Midbrain (tissue), 1 donor: ENCODE data around the gene ADGRD1.
A peak's percentile ranks its signal among the peaks of the same experiment; 100 is the strongest.
"Not testable (repeated sequence)": the region's sequence is repeated elsewhere in the genome, so short reads cannot be mapped to it uniquely, and the experiment has no call there.

Experiments used
- DNase-seq: peaks from one replicate; lab custom pipeline; 2025; lab: John Stamatoyannopoulos, UW

ADGRD1 gene

DNA sequence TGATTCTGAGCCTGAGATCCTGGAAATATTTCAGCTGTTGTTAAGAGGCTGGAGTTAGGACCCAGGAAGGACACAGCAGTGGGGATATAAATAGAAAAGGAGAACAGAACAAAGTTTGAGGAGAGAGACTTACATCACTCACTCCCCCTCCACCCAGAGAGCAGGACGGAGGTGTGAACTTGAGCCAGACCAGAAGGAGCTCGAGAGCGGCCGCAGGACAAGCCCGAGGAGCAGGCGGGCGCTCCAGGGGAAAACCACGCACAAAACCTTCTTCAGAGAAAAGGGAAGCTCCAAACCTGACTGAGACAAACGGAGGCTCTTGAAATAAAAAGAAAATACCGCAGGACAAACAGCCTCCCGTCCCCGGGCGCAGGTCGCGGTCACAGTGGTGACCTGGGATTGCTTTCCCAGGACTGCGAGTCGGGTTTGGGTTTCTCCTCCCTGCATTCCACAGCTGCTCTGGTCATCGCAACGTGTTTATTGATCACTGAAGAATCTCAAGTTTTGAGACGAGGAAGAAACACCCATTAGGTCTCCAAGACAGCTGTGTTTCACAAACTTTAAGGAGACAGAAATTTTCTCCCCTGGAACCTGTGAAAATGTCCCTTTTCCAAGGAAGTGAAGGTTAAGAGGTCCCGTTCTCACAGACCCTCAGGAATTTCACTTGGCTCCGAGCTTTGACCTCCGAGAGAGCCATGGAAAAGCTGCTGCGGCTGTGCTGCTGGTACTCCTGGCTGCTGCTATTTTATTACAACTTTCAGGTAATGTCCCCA is at the start of gene ADGRD1:
TSS of gene ADGRD1 (plus strand) at position 137 of the 773 bp plus-strand sequence. CDS start at position 696, 559 bp downstream.
- peak; percentile 20 for DNase-seq

DNA sequence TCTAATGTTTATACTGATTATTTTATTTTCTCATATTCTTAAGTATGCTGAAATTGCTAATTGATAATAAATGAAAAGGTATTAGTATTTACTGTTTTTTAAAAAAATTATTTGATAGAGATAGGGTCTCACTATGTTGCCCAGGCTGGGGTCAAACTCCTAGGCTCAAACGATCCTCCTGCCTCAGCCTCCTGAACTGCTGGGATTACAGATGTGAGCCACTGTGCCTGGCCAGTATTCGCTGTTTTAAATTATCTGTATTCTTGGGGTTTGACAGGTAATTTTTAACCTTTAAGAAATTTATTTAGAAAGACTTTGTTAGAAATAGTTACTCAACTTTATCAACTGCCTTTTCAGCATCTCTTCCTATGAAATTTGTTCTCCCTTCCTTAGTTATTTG is 49.6 kb upstream of the ADGRD1 start:
- no peak for DNase-seq

DNA sequence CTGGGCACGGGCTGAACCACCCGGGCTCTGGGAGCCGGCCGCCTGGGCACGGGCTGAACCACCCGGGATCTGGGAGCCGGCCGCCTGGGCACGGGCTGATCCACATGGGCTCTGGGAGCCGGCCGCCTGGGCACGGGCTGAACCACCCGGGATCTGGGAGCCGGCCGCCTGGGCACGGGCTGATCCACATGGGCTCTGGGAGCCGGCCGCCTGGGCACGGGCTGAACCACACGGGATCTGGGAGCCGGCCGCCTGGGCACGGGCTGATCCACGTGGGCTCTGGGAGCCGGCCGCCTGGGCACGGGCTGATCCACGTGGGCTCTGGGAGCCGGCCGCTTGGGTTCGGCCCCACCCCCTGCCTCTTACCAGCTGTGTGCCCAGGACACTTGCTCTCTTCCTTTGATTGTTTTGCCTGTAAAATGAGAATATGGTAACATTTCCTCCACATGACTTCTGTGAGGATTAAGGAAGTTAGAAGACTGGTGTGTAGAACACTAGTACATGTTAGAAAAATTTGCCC is 48.7 kb upstream of the ADGRD1 start:
- not testable (repeated sequence) for DNase-seq

DNA sequence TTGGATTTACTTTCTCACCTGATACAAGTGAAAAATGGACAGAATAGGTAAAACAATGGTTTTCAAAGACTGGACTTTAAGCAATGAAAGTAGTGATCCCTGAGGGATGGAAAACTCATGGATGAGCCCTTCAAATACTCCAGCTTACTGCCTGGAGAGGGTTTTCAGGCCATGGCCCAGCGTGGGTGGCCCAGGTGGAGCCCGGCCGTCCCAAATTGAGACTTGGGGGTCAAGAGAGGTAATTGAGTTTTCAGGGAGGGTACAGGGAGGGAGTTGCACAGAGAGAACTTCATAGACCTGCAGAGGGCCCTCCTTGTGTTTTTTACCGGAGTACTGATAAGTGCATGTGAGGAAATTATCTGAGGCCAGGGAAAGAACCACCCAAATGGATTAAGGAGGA is 44.6 kb upstream of the ADGRD1 start:
- DNase-seq = no peak

DNA sequence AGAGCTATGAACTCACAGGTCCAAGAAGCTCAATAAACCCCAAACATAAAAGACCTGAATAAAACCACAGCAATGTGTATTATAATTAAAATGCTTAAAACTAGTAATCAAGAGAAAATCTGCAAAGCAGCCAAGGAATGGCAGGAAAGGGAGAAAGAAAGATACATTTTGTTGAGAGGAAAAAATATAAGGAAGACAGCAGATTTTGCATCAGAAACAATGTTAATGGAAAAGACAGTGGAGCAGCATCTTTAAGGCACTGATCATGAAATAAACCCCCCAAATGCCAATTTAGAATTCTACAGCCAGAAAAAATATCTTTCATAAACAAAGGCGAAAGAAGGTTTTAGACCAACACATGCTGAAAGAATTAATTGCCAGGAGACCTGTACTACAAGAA is 42.5 kb upstream of the ADGRD1 start:
- DNase-seq = no peak

DNA sequence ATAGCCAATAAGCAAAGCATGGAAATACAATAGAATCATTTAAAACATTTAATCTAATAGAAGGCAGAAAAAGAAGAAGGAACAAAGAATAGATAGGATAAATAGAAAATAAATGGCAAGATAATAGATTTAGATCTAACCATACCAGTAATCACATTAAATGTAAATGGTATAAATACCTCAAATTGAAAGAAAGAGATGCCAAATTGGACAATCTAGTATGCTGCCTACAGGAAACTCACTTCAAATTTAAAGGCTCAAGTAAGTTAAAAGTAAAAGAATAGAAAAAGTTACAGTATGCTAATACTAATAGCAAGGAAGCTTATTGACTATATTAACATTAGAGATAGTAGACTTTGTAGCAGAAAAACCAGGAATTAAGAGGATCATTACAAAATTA is 41.8 kb upstream of the ADGRD1 start:
- DNase-seq = no peak

DNA sequence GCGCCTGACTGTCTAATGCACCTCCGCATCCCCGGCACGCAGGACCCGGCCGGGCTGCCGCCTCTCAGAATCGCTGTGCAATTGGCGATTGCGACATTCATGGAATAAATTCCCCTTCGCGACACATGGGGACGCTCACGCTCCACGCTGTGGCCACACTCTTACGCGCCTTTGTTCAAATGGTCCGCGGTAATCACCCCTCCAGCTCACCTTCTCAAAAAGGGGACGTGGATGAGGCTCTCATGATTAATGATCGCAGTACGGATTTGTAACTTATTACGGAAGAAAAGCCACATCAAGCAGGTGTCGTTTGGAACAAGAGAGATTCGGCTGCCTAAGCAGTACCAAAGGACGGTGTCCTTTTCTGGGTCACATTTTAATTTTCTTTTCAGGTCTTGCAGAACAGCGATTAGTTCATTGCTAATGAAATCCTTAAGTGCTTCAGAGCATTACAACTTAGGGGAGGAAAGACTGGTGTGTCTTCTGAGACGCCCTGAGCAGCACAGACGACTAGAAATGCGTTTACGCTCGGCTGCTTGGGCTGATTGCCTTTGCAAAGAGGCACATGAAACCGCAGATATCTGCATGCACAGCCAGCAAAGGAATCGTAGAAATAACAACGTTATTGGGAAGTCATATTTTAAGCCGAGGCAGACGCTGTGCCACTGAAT is 37.3 kb upstream of the ADGRD1 start:
- peak; percentile 81 for DNase-seq

DNA sequence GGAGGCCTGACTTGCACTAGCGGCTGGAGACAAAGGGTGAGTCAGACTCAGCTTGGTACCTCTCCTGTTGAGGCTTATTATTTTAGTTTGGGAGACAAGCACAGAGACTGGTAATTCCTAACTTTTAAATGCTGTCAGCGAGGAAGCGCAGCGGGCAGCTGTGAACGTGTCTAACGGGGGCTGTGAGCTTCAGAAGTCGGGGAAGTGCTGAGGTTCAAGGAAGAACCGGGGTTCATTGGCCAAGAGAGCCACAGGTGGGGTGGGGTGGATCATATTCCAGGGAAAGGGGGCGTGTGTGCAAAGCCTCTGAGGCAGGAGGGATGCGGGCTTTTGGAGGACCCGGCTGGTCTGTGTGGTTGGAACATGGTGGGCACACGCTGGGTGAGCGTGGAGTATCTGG is 36.1 kb upstream of the ADGRD1 start:
- no peak for DNase-seq

DNA sequence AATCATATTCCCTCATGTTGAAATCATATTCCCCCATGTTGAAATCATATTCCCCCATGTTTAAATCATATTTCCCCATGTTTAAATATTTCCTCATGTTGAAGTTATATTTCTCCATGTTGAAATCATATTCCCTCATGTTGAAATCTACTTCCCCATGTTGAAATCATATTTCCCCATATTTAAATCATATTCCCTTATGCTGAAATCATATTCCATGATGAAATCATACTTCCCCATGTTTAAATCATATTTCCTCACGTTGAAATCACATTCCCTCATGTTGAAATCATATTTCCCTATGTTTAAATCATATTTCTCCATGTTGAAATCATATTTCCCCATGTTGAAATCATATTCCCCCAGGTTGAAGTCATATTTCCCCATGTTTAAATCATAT is 34.6 kb upstream of the ADGRD1 start:
- no peak for DNase-seq

DNA sequence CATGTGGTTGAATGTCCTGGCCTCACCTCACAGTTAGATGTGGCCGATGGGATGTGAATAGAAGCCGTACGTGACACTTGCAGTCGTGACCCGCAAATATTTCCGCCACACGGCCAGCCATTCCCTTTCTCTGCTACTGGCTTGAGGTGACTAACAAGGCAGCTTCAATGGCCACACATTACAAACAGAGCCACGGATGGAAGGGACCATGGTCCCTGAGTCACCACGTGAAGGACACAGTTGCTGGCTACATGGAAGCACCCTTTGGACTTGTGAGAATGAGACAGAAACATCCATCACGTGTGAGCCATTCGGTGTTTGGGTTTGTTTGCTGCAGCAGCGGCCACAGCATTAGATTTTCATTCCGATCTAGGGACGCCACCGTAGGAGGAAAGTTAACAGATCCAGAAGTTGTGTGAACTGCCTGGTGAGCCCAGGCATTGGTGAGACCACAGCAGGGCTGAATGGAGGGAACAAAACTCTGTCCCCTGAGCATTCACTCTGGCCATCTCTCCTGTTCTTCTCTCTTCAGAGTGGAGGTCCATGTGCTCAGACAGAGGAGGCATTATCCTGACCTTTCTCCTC is 33.5 kb upstream of the ADGRD1 start:
- no peak for DNase-seq

DNA sequence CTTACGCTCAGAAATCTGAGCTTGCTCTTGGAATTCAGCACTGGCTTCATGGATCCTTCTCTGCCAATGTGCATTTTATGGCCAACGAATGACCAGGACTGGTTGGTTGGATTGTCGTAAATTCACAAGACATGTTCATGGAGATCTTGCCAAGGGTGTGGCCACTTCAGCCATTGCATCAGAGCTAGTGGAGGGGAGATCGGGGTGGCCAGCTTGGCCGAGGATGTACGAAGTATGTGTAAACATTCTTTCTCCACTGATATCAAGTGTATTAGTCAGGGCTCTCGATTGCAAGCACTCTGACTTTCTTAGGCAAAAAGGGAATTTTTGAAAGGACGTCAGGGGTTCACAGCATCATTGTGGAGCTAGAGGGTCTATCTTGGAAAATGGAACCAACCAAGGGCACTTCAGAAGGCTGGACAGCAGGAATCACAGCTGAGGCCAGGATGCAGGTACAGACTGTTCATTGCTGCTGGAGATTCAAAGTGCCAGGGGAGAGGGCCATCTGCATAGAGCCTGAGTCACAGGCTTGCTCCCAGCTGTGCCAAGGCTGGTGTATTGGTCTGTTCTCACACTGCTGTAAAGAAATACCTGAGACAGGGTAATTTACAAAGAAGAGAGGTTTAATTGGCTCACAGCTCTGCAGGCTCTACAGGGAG is 32.9 kb upstream of the ADGRD1 start:
- DNase-seq = no peak

DNA sequence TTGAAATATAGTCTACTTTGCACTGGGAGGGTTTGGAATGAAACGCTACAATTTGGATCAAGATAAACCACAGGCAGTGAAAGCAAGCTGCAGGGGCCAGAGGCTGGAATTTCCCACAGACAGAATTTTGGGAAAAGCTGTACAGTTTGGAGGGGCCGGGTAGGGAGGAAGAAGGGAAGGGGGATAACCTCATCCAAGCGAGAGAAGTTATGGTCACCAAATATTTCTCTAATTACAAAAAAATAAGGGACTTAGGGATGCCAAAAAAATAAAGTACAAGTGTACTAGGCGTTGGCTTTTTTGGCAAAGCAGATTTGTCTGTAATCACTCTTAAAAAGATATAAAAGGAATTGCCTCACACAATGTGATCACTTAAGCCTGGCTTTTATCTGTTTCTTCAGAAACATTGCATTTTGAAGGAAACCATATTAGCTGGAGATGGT is 31.2 kb upstream of the ADGRD1 start:
- no peak for DNase-seq

DNA sequence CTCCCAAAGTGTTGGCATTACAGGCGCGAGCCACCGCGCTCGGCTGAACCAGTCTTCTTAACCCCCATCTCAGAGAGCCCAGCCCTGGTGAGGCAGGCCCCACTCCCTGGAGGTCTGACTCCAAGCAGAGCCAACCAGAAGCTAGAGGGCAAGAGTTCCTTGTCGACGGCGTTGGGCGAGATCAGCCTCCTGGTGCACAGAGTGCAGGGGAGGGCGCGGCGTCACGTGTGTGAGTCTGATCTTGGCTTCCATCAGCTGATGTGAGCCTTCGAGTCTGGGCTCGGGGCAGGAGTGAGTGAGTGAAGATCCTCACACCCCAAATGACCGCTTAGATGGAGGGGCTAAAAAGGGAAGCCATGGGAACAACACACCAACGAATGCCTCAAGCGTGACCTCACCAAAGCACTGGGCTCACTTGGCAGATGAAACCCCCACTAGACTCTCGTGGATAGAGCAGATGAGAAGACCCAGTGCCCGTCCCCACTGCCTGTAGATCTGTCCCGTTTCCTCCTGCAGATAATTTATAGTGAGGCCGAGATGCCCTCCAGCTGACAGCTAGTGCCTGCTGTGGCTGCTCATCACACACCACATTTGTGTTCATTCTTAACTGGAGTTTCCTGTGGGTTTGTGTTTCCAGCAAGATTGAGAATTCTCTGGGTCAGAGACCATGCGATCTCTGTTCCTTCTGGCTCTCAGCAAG is 28.6 kb upstream of the ADGRD1 start:
- DNase-seq = no peak

DNA sequence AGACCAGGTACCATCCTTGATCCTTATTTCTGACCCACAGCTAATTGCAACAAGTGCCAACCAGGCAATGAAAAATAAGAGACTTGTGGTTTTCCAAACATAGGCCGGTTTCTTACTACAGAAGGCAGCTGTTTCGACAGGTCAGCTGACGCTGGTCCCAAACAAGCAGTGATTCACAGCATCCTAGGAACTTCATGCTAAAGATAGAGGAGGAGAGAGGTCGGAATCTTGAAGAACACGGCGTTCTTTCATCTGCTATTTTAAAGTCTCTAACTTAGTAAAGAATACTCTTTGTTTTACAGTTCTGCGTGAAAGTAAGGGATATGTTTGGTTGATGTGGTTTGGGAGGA is 28.1 kb upstream of the ADGRD1 start:
- no peak for DNase-seq

DNA sequence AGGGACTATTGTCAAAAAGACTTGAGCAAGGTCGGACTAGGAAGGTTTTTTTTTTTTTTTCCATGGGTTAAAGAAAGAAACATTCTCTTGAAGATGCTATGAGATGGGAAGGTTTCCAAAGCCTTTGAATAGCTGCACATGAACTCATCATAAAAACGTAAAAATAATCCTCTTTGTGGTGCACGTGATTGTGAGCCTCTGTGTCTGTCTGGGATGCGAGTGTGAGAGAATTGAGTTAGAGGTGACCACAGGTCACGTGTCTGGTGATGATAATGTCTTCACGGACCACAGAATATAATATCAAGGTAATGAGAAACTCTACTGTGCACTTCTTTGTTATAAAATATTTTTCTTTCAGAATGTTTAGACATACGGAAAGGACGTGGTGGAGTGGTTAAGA is 24.3 kb upstream of the ADGRD1 start:
- DNase-seq = no peak

DNA sequence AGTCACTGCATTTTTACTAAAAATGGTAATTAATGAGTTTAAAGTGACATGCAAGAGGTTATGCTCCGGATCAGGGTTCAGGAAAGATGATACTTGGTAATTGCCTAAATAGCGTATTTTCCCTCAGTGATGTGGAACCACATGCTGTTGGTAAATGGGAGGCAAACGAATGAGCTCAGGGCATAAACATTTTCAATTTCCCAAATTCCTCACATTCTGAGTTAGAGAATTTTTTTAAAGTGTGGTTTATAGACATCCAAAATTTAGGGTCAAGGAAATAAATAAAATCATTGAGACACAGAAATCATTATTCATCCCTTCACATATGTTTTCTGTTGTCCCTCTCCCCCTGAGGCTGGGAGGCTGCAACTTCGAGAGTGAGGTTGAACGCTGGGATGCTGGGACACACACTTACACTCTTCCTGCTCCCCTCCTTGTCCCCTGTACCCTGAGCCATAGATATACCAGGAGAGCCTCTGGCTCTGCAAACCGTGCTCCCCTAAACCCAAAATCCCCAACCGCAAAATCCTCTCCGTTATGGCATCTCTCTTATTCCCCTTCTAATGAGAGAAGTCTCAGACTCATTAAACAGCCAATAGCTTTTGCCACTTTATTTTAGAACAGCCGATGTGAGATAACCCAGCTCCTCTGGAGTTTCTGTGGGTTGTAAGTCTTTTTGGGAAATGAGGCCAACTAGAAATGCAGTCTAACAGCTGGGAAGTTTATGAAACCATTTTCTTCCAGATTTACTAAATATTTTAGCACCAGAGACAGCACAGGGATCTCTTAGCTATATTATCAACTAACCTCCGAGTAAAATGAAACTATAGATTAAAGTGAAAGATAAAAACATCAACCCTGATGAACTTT is 21.4 kb upstream of the ADGRD1 start:
- no peak for DNase-seq

DNA sequence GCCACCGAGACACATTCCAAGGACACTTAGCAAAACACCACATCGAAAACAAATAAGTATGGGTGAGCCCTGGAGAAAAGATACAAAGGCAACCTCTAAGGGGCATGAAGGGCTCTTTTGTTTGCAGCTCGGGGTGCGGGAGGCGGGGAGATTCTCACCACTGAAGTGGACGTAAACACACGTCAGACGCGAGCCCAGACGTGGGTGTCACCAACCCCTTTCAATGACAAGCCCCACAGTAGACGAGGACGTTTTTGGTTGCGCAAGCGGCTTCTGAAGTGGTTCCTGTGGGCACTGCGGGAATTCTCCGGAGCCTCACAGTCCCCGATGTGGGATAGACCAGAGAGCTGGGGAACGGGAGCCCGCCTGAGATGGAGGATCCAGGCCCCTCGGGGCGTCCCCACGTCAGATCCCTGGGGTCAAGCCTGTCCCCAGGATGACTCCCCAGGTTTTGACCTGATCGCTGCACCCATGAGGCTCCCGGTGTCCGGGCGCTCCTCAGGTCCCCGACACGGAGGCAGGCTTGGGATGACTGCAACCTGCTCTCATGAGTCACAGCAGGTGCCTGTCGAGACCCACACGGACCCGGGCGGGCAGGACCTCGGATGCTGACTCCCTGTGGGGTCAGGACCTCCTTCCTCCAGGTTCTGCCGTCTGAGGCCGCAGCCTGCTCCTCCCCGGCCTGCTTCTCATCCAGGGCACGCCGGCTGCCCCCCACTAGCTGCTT is 20.3 kb upstream of the ADGRD1 start:
- no peak for DNase-seq

DNA sequence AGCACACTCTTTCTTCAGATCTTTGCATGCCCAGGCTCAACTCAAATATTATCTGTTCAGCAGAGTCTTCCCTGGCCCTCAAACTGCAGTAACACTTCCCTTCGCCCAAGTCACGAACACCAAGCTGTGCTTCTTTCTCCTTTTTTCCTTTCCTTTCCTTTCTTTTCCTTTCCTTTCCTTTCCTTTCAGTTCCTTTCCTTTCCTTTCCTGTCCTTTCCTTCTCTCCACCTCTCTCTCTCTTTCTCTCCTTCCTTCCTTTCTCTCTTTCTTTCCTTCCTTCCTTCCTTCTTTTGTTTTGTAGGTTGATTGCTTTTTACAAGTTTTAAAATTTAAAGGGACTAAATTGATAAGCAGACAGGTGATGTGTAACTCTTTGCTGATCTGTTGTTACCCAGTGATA is 19.0 kb upstream of the ADGRD1 start:
- DNase-seq = no peak

DNA sequence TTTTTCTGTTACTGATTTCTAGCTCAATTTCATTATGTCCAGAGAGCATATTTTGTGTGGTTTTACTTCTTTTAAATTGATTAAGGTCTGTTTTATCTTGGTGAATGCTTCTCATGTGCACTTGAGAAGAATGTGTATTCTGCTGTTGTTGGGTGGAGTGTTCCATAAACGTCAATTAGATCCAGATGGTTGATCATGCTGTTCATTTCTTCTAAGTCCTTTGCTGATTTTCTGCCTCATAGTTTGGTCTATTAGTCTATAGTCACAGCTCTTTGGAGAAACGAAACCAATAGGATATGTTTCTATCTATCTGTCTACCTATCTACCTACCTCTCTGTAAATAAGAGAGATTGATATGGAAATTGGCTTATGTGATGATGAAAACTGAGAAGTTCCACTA is 17.1 kb upstream of the ADGRD1 start:
- DNase-seq = no peak

DNA sequence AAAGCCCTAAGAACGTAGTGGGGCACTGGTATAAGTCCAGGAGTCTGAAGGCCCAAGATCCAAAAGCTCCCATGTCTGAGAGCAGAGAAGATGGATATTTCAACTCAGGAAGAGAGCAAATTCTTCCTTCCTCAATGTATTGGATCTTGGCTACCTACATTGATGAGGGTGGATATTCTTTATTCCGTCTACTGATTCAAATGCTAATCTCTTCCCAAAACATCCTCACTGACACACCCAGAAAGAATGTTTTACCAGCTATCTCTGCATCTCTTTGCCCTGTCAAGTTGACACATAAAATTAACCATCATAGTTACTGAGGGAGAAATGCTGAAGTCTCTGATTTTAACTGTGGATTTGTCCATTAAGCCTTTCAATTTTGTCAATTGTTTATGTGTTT is 16.6 kb upstream of the ADGRD1 start:
- no peak for DNase-seq
